Ureter (tissue), 1 donor: ENCODE measurements around the gene ZNF362. TPM values are rescaled to one million over a fixed set of nuclear protein-coding genes. Genes with fewer than 3 reads are reported as not detected.

ENCODE experiments used
- DNase-seq: peaks from one replicate; pipeline ENCODE4 v3.0.0-alpha.2; 2020; ENCODE audit warnings: low spot score
- total RNA-seq: library from RNA; stranded (reverse); gene quantifications from one replicate; pipeline ENCODE4 v1.2.4, GENCODE V29; 2023
- donor health status: DM: yes; HTN: yes; CAD: no.

ZNF362 gene
- total RNA-seq, 1 donor from 2014 or later = 53.7 TPM

- DNase-seq = no peak
These were observed 68.6 kb downstream of the ZNF362 start for GRCh38 chr1:33324677-33325575.

GRCh38 chr1:33326785-33327184, 70.5 kb downstream of the ZNF362 start:
- no peak for DNase-seq

- no peak for DNase-seq
These were observed 71.5 kb downstream of the ZNF362 start for GRCh38 chr1:33327587-33328325.

- no peak for DNase-seq
These were observed 72.5 kb downstream of the ZNF362 start for GRCh38 chr1:33328817-33329216.

GRCh38 chr1:33329600-33330305, 73.5 kb downstream of the ZNF362 start:
- no peak for DNase-seq

GRCh38 chr1:33330361-33330890, 74.1 kb downstream of the ZNF362 start:
- DNase-seq = no peak

- no peak for DNase-seq
These were observed 74.6 kb downstream of the ZNF362 start for GRCh38 chr1:33330906-33331305.

- DNase-seq = no peak
These were observed 75.4 kb downstream of the ZNF362 start for GRCh38 chr1:33331444-33332356.

- no peak for DNase-seq
These were observed 76.1 kb downstream of the ZNF362 start for GRCh38 chr1:33332357-33332789.

- DNase-seq = no peak
These were observed 76.6 kb downstream of the ZNF362 start for GRCh38 chr1:33332881-33333280.

GRCh38 chr1:33334081-33334552, 77.8 kb downstream of the ZNF362 start:
- DNase-seq = no peak

GRCh38 chr1:33335020-33335419, 78.7 kb downstream of the ZNF362 start:
- no peak for DNase-seq

- no peak for DNase-seq
These were observed 80.3 kb downstream of the ZNF362 start for GRCh38 chr1:33336580-33336979.

- no peak for DNase-seq
These were observed 81.1 kb downstream of the ZNF362 start for GRCh38 chr1:33337441-33337840.

GRCh38 chr1:33338048-33338439, 81.8 kb downstream of the ZNF362 start:
- DNase-seq = no peak

- peak; percentile 68 for DNase-seq
These were observed 82.3 kb downstream of the ZNF362 start for GRCh38 chr1:33338440-33339211.

GRCh38 chr1:33339413-33339812, 83.1 kb downstream of the ZNF362 start:
- DNase-seq = no peak

GRCh38 chr1:33341190-33341589, 84.9 kb downstream of the ZNF362 start:
- DNase-seq = no peak

GRCh38 chr1:33342041-33342723, 85.9 kb downstream of the ZNF362 start:
- DNase-seq = peak; percentile 81
